ENCODE results near the gene PDCD4.

GRCh38 chr10:110901954-110902819 lies 30.5 kb downstream of the PDCD4 start:
- TF ChIP-seq CTCF (conservative IDR thresholded peaks at IDR 0.05) (no peak), ZFX (IDR thresholded peaks at IDR 0.05) (no peak)
